WTC11 (cell line): ENCODE results near the gene PDLIM5. TPM values are rescaled to one million over a fixed set of nuclear protein-coding genes. Genes with fewer than 3 reads are reported as not detected.

Experiments
- ATAC-seq: fragments of 200-7000 bp; cut with Tn5 transposase; 2 replicates; pipeline ENCODE4 v1.10.0; 2021; ENCODE audit warnings: mild to moderate bottlenecking, moderate library complexity
- CTCF ChIA-PET: fragments of 300-600 bp; sonication (Branson Sonifier 250); formaldehyde crosslinking; loops from one replicate; lab custom pipeline; 2021; ENCODE audit warnings: antibody characterized with exemption; lab: Charles Lee
- POLR2A ChIA-PET: fragments of 350-600 bp; sonication (Branson Sonifier 250); formaldehyde crosslinking; loops from one replicate; lab custom pipeline; 2021; ENCODE audit warnings: antibody characterized with exemption; lab: Charles Lee
- DNase-seq: peaks from one replicate; pipeline ENCODE4 v3.0.0; 2021; ENCODE audit warnings: low spot score
- H3K27ac Mint-ChIP-seq: 2 replicates; pipeline ENCODE4 v1.8.0; 2021; ENCODE audit warnings: mixed read lengths
- H3K27me3 Mint-ChIP-seq: 2 replicates; pipeline ENCODE4 v1.8.0; 2021; ENCODE audit warnings: low read depth, mild to moderate bottlenecking, moderate library complexity, mixed read lengths
- H3K36me3 Mint-ChIP-seq: 2 replicates; pipeline ENCODE4 v1.8.0; 2021; ENCODE audit warnings: mixed read lengths
- H3K4me1 Mint-ChIP-seq: 2 replicates; pipeline ENCODE4 v1.8.0; 2022; ENCODE audit warnings: mixed read lengths
- H3K4me3 Mint-ChIP-seq: 2 replicates; pipeline ENCODE4 v1.8.0; 2021; ENCODE audit warnings: mild to moderate bottlenecking, moderate library complexity, mixed read lengths
- H3K9me3 Mint-ChIP-seq: 2 replicates; pipeline ENCODE4 v1.8.0; 2021; ENCODE audit warnings: mixed read lengths
- CREM ChIP-seq: sonication (generic); formaldehyde crosslinking; IDR thresholded peaks from 2 replicates; pipeline ENCODE4 v1.8.1; 2022; ENCODE audit warnings: mild to moderate bottlenecking, missing genetic modification reagents, moderate library complexity
- FOXP1 ChIP-seq: sonication (generic); formaldehyde crosslinking; IDR thresholded peaks from 2 replicates; pipeline ENCODE4 v1.8.0; 2022; ENCODE audit warnings: missing genetic modification reagents, mild to moderate bottlenecking, moderate library complexity, borderline replicate concordance
- GRHL2 ChIP-seq: fragments of 250-450 bp; sonication (Bioruptor Pico); IDR thresholded peaks from 2 replicates; pipeline ENCODE4 v1.8.0; 2022; ENCODE audit warnings: mild to moderate bottlenecking, moderate library complexity; ENCODE audit not compliant: insufficient replicate concordance, severe bottlenecking
- MYBL2 ChIP-seq: sonication (generic); formaldehyde crosslinking; IDR thresholded peaks from 2 replicates; pipeline ENCODE4 v1.8.1; 2023; ENCODE audit warnings: mild to moderate bottlenecking, moderate library complexity, missing genetic modification reagents
- NFATC4 ChIP-seq: fragments of 250-450 bp; sonication (Bioruptor Pico); IDR thresholded peaks from 2 replicates; pipeline ENCODE4 v1.9.0; 2021; ENCODE audit warnings: mild to moderate bottlenecking
- SOX15 ChIP-seq: fragments of 250-450 bp; sonication (Bioruptor Pico); IDR thresholded peaks from 2 replicates; pipeline ENCODE4 v1.9.0; 2021; ENCODE audit warnings: mild to moderate bottlenecking
- ZBTB21 ChIP-seq: sonication (generic); formaldehyde crosslinking; IDR thresholded peaks from 2 replicates; pipeline ENCODE4 v1.8.1; 2023; ENCODE audit warnings: mild to moderate bottlenecking, missing genetic modification reagents, borderline replicate concordance
- ZNF219 ChIP-seq: sonication (generic); formaldehyde crosslinking; IDR thresholded peaks from 2 replicates; pipeline ENCODE4 v1.8.0; 2023; ENCODE audit warnings: missing genetic modification reagents, mild to moderate bottlenecking, borderline replicate concordance
- ZNF317 ChIP-seq: sonication (generic); formaldehyde crosslinking; IDR thresholded peaks from 2 replicates; pipeline ENCODE4 v1.8.1; 2023; ENCODE audit warnings: low read depth, mild to moderate bottlenecking, moderate library complexity, missing genetic modification reagents, borderline replicate concordance
- ZNF396 ChIP-seq: fragments of 250-450 bp; sonication (Bioruptor Pico); IDR thresholded peaks from 2 replicates; pipeline ENCODE4 v1.8.0; 2021; ENCODE audit warnings: mild to moderate bottlenecking, moderate library complexity, borderline replicate concordance
- total RNA-seq: library from RNA; stranded (reverse); gene quantifications from 3 replicates; pipeline ENCODE4 v1.2.3, GENCODE V29; 2021
- TF ChIP-seq, protein P1 (sequence below): sonication (generic); formaldehyde crosslinking; conservative IDR thresholded peaks from 2 replicates; pipeline ENCODE4 v1.8.1; 2022; ENCODE audit warnings: mild to moderate bottlenecking, missing genetic modification reagents
- TF ChIP-seq, protein P2 (sequence below): fragments of 250-450 bp; sonication (Bioruptor Pico); IDR thresholded peaks from 2 replicates; pipeline ENCODE4 v1.9.0; 2021; ENCODE audit warnings: mild to moderate bottlenecking, borderline replicate concordance
- TF ChIP-seq, protein P3 (sequence below): sonication (generic); formaldehyde crosslinking; IDR thresholded peaks from 2 replicates; pipeline ENCODE4 v1.8.0; 2022; ENCODE audit warnings: missing genetic modification reagents
- TF ChIP-seq, protein P4 (sequence below): sonication (generic); formaldehyde crosslinking; IDR thresholded peaks from 2 replicates; pipeline ENCODE4 v1.8.0; 2022; ENCODE audit warnings: mild to moderate bottlenecking, missing genetic modification reagents
- TF ChIP-seq, protein P5 (sequence below): sonication (generic); formaldehyde crosslinking; IDR thresholded peaks from 2 replicates; pipeline ENCODE4 v1.8.0; 2022; ENCODE audit warnings: mild to moderate bottlenecking, missing genetic modification reagents
- TF ChIP-seq, protein P6 (sequence below): sonication (generic); formaldehyde crosslinking; IDR thresholded peaks from 2 replicates; pipeline ENCODE4 v1.8.0; 2023; ENCODE audit warnings: missing genetic modification reagents, mild to moderate bottlenecking, borderline replicate concordance

PDLIM5 gene
- total RNA-seq, 1 experiment from 2014 or later: 51.5 TPM

DNA sequence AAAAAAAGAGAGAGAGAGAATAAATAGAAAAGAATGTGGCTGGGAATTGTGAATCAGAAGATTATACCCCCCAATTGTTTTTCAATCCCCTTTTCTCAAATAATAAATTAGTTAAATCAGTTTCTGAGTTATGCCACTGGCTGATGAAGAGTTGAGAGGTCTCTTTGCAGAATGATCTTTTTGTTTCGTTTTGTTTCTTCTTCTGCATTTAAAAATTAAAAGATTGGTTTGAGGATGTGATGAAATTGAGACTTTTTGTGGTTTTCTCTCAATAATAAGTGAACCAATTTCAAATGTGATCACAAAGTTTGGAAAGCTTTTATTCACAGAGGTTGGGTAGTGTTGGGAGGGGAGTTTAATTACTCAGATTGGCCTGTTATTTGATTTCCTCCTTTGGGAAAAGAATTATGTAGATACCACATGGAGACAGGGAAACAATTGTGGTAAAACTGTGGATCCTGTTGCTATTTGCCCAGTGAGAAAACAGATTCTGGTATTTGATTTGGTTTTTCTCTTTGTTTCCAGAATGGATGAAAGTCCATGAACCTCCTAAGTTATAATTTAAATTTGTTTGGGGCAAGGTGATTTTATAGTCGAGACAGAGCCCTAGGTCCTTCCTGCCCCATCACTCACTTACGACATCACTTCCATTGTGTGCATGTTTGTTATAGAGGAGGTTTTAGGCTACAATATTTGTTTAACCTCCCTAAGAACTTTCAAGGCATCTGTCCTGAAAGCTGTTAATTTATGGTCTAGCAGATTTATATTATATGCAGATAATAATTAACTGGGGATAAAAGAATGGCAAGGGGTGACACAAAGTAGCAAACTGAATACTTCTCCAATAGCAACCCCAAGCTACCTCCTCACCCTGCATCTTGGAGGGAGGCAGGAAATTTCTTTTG is 214.0 kb downstream of the PDLIM5 start:
- POLR2A ChIA-PET: no interaction called here
- CTCF ChIA-PET: no interaction called here

DNA sequence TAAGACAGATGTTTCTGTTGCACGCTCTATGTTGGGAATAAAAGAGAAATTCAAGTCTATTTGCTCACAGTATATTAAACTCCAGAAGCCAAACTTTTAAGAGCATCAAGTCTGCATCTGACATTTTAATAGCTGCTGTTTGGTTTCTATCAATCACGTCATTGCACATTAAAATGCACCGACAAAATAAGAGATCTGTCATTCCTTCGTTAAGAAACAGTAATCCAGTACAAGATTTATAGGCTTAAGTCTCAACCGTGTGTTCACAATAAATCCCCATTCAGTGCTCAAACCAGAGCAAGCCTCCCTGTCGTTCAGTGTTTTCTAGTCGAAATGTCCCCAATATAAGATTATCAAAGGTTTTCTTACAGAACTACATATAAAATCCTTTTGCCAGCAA is 217.0 kb downstream of the PDLIM5 start:
- no peaks in the 10 kb centered on the region; the same call in 1 of the 2 replicates for H3K36me3 Mint-ChIP-seq
- H3K4me1 Mint-ChIP-seq: no peaks in the 10 kb centered on the region
- DNase-seq: no peak
- H3K4me3 Mint-ChIP-seq: no peak overlapping the region
- H3K9me3 Mint-ChIP-seq: no peaks in the 10 kb centered on the region
- H3K27ac Mint-ChIP-seq: no peak overlapping the region
- H3K27me3 Mint-ChIP-seq: no peaks in the 10 kb centered on the region
- ChIA-PET POLR2A (no interaction called here), CTCF (no interaction called here)
- ATAC-seq: no peak
- TF ChIP-seq CREM (CRISPR knock-in tag) (no peak), ZNF317 (CRISPR knock-in tag) (no peak), ZNF396 (CRISPR knock-in tag) (no peak), MYBL2 (CRISPR knock-in tag) (no peak), ZBTB21 (CRISPR knock-in tag) (no peak), GRHL2 (no peak), NFATC4 (CRISPR knock-in tag) (no peak), ZNF219 (CRISPR knock-in tag) (no peak)
- TF ChIP-seq, protein P1, sequence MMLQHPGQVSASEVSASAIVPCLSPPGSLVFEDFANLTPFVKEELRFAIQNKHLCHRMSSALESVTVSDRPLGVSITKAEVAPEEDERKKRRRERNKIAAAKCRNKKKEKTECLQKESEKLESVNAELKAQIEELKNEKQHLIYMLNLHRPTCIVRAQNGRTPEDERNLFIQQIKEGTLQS (CRISPR knock-in tag): no peak
- TF ChIP-seq, protein P2, sequence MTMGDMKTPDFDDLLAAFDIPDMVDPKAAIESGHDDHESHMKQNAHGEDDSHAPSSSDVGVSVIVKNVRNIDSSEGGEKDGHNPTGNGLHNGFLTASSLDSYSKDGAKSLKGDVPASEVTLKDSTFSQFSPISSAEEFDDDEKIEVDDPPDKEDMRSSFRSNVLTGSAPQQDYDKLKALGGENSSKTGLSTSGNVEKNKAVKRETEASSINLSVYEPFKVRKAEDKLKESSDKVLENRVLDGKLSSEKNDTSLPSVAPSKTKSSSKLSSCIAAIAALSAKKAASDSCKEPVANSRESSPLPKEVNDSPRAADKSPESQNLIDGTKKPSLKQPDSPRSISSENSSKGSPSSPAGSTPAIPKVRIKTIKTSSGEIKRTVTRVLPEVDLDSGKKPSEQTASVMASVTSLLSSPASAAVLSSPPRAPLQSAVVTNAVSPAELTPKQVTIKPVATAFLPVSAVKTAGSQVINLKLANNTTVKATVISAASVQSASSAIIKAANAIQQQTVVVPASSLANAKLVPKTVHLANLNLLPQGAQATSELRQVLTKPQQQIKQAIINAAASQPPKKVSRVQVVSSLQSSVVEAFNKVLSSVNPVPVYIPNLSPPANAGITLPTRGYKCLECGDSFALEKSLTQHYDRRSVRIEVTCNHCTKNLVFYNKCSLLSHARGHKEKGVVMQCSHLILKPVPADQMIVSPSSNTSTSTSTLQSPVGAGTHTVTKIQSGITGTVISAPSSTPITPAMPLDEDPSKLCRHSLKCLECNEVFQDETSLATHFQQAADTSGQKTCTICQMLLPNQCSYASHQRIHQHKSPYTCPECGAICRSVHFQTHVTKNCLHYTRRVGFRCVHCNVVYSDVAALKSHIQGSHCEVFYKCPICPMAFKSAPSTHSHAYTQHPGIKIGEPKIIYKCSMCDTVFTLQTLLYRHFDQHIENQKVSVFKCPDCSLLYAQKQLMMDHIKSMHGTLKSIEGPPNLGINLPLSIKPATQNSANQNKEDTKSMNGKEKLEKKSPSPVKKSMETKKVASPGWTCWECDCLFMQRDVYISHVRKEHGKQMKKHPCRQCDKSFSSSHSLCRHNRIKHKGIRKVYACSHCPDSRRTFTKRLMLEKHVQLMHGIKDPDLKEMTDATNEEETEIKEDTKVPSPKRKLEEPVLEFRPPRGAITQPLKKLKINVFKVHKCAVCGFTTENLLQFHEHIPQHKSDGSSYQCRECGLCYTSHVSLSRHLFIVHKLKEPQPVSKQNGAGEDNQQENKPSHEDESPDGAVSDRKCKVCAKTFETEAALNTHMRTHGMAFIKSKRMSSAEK (CRISPR knock-in tag): no peak
- TF ChIP-seq, protein P3, sequence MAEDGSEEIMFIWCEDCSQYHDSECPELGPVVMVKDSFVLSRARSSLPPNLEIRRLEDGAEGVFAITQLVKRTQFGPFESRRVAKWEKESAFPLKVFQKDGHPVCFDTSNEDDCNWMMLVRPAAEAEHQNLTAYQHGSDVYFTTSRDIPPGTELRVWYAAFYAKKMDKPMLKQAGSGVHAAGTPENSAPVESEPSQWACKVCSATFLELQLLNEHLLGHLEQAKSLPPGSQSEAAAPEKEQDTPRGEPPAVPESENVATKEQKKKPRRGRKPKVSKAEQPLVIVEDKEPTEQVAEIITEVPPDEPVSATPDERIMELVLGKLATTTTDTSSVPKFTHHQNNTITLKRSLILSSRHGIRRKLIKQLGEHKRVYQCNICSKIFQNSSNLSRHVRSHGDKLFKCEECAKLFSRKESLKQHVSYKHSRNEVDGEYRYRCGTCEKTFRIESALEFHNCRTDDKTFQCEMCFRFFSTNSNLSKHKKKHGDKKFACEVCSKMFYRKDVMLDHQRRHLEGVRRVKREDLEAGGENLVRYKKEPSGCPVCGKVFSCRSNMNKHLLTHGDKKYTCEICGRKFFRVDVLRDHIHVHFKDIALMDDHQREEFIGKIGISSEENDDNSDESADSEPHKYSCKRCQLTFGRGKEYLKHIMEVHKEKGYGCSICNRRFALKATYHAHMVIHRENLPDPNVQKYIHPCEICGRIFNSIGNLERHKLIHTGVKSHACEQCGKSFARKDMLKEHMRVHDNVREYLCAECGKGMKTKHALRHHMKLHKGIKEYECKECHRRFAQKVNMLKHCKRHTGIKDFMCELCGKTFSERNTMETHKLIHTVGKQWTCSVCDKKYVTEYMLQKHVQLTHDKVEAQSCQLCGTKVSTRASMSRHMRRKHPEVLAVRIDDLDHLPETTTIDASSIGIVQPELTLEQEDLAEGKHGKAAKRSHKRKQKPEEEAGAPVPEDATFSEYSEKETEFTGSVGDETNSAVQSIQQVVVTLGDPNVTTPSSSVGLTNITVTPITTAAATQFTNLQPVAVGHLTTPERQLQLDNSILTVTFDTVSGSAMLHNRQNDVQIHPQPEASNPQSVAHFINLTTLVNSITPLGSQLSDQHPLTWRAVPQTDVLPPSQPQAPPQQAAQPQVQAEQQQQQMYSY (CRISPR knock-in tag): no peak
- TF ChIP-seq, protein P4, sequence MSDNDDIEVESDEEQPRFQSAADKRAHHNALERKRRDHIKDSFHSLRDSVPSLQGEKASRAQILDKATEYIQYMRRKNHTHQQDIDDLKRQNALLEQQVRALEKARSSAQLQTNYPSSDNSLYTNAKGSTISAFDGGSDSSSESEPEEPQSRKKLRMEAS (CRISPR knock-in tag): no peak
- TF ChIP-seq, protein P5, sequence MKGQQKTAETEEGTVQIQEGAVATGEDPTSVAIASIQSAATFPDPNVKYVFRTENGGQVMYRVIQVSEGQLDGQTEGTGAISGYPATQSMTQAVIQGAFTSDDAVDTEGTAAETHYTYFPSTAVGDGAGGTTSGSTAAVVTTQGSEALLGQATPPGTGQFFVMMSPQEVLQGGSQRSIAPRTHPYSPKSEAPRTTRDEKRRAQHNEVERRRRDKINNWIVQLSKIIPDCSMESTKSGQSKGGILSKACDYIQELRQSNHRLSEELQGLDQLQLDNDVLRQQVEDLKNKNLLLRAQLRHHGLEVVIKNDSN: no peak

More for the DNA sequence above, 214.0 kb downstream of the PDLIM5 start:
- no peaks in the 10 kb centered on the region for H3K27me3 Mint-ChIP-seq
- TF ChIP-seq ZNF219 (CRISPR knock-in tag) (no peak), FOXP1 (CRISPR knock-in tag) (no peak), SOX15 (CRISPR knock-in tag) (no peak)
- TF ChIP-seq, protein P6, sequence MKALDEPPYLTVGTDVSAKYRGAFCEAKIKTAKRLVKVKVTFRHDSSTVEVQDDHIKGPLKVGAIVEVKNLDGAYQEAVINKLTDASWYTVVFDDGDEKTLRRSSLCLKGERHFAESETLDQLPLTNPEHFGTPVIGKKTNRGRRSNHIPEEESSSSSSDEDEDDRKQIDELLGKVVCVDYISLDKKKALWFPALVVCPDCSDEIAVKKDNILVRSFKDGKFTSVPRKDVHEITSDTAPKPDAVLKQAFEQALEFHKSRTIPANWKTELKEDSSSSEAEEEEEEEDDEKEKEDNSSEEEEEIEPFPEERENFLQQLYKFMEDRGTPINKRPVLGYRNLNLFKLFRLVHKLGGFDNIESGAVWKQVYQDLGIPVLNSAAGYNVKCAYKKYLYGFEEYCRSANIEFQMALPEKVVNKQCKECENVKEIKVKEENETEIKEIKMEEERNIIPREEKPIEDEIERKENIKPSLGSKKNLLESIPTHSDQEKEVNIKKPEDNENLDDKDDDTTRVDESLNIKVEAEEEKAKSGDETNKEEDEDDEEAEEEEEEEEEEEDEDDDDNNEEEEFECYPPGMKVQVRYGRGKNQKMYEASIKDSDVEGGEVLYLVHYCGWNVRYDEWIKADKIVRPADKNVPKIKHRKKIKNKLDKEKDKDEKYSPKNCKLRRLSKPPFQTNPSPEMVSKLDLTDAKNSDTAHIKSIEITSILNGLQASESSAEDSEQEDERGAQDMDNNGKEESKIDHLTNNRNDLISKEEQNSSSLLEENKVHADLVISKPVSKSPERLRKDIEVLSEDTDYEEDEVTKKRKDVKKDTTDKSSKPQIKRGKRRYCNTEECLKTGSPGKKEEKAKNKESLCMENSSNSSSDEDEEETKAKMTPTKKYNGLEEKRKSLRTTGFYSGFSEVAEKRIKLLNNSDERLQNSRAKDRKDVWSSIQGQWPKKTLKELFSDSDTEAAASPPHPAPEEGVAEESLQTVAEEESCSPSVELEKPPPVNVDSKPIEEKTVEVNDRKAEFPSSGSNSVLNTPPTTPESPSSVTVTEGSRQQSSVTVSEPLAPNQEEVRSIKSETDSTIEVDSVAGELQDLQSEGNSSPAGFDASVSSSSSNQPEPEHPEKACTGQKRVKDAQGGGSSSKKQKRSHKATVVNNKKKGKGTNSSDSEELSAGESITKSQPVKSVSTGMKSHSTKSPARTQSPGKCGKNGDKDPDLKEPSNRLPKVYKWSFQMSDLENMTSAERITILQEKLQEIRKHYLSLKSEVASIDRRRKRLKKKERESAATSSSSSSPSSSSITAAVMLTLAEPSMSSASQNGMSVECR (CRISPR knock-in tag): no peak
- TF ChIP-seq, protein P5: no peak
- no peak overlapping the region for H3K27ac Mint-ChIP-seq
- ATAC-seq: no peak
- H3K4me1 Mint-ChIP-seq: no peaks in the 10 kb centered on the region
- DNase-seq: no peak
- no peaks in the 10 kb centered on the region for H3K9me3 Mint-ChIP-seq
- H3K4me3 Mint-ChIP-seq: no peak overlapping the region
- no peaks in the 10 kb centered on the region; the same call in 1 of the 2 replicates for H3K36me3 Mint-ChIP-seq
